H9 (cell line): ENCODE results near the gene INPP5B. TPM values are rescaled to one million over a fixed set of nuclear protein-coding genes. Genes with fewer than 3 reads are reported as not detected.

Experiments
- DNase-seq: peaks from one replicate; pipeline ENCODE4 v3.0.0-alpha.2; 2017
- H2AFZ ChIP-seq: one replicate; pipeline ENCODE4 v1.6.1; 2013; ENCODE audit warnings: mild to moderate bottlenecking, low read length, control low read depth, moderate library complexity
- H2AK5ac ChIP-seq: 2 replicates; pipeline ENCODE4 v1.6.1; 2013; ENCODE audit warnings: low read length, control low read depth, mixed read lengths; ENCODE audit not compliant: insufficient read length
- H2BK120ac ChIP-seq: one replicate; pipeline ENCODE4 v1.6.1; 2013; ENCODE audit warnings: low read depth, mild to moderate bottlenecking, low read length, control low read depth, inconsistent platforms; ENCODE audit not compliant: poor library complexity, severe bottlenecking
- H2BK12ac ChIP-seq: 2 replicates; pipeline ENCODE4 v1.6.1; 2013; ENCODE audit warnings: low read length, control low read depth, mixed read lengths, low read depth; ENCODE audit not compliant: insufficient read length
- H2BK15ac ChIP-seq: 2 replicates; pipeline ENCODE4 v1.6.1; 2013; ENCODE audit warnings: low read depth, low read length, control low read depth
- H2BK20ac ChIP-seq: one replicate; pipeline ENCODE4 v1.6.1; 2013; ENCODE audit warnings: low read depth, mild to moderate bottlenecking, low read length, control low read depth, inconsistent platforms; ENCODE audit not compliant: poor library complexity, severe bottlenecking
- H2BK5ac ChIP-seq: 2 replicates; pipeline ENCODE4 v1.6.1; 2013; ENCODE audit warnings: low read length, control low read depth, mixed read lengths; ENCODE audit not compliant: insufficient read length
- H3K14ac ChIP-seq: 2 replicates; pipeline ENCODE4 v1.6.1; 2013; ENCODE audit warnings: low read length, control low read depth; ENCODE audit not compliant: insufficient read depth
- H3K18ac ChIP-seq: 2 replicates; pipeline ENCODE4 v1.6.1; 2013; ENCODE audit warnings: low read depth, mild to moderate bottlenecking, mixed read lengths, low read length, control low read depth; ENCODE audit not compliant: insufficient read length
- H3K23ac ChIP-seq: 2 replicates; pipeline ENCODE4 v1.6.1; 2013; ENCODE audit warnings: low read length, control low read depth, mixed read lengths, low read depth; ENCODE audit not compliant: insufficient read length
- H3K23me2 ChIP-seq: 2 replicates; pipeline ENCODE4 v1.6.1; 2013; ENCODE audit warnings: low read depth, mild to moderate bottlenecking, mixed read lengths, low read length, control low read depth; ENCODE audit not compliant: insufficient read length, poor library complexity, severe bottlenecking
- H3K27ac ChIP-seq: 2 replicates; pipeline ENCODE4 v1.5.1; 2013; ENCODE audit warnings: low read length, control low read depth, mixed read lengths, low read depth; ENCODE audit not compliant: insufficient read length
- H3K27me3 ChIP-seq: 2 replicates; pipeline ENCODE4 v1.6.1; 2013; ENCODE audit warnings: low read length, control low read depth, inconsistent platforms; ENCODE audit not compliant: insufficient read depth
- H3K4ac ChIP-seq: 2 replicates; pipeline ENCODE4 v1.6.1; 2013; ENCODE audit warnings: low read depth, mild to moderate bottlenecking, control low read depth, inconsistent platforms, low read length, moderate library complexity
- H3K4me1 ChIP-seq: 2 replicates; pipeline ENCODE4 v1.6.1; 2013; ENCODE audit warnings: low read length, control low read depth, inconsistent platforms; ENCODE audit not compliant: insufficient read depth
- H3K4me2 ChIP-seq: 2 replicates; pipeline ENCODE4 v1.6.1; 2013; ENCODE audit warnings: low read length, control low read depth, mixed read lengths; ENCODE audit not compliant: insufficient read length, insufficient read depth
- H3K56ac ChIP-seq: 2 replicates; pipeline ENCODE4 v1.6.1; 2013; ENCODE audit warnings: low read depth, mild to moderate bottlenecking, mixed read lengths, low read length, control low read depth; ENCODE audit not compliant: insufficient read length
- H3K79me1 ChIP-seq: 2 replicates; pipeline ENCODE4 v1.6.1; 2013; ENCODE audit warnings: low read depth, mild to moderate bottlenecking, moderate library complexity, low read length, control low read depth, inconsistent platforms; ENCODE audit not compliant: insufficient read depth, poor library complexity, severe bottlenecking
- H3K79me2 ChIP-seq: 2 replicates; pipeline ENCODE4 v1.6.1; 2013; ENCODE audit warnings: low read length, control low read depth, inconsistent platforms; ENCODE audit not compliant: insufficient read depth
- H3K9ac ChIP-seq: 2 replicates; pipeline ENCODE4 v1.6.1; 2013; ENCODE audit warnings: low read length, control low read depth, mixed read lengths; ENCODE audit not compliant: insufficient read length; ENCODE audit errors: extremely low read depth
- H3K9me3 ChIP-seq: one replicate; pipeline ENCODE4 v1.6.1; 2013; ENCODE audit warnings: low read depth, low read length, inconsistent platforms; ENCODE audit not compliant: control insufficient read depth
- H3T11ph ChIP-seq: one replicate; pipeline ENCODE4 v1.6.1; 2013; ENCODE audit warnings: mild to moderate bottlenecking, low read length, control low read depth, inconsistent platforms
- H4K20me1 ChIP-seq: one replicate; pipeline ENCODE4 v1.6.1; 2013; ENCODE audit not compliant: control insufficient read depth, insufficient read length, insufficient read depth
- H4K5ac ChIP-seq: 2 replicates; pipeline ENCODE4 v1.6.1; 2013; ENCODE audit warnings: low read depth, mild to moderate bottlenecking, mixed read lengths, low read length, control low read depth; ENCODE audit not compliant: insufficient read length
- H4K8ac ChIP-seq: replicated peaks from 2 replicates; pipeline ENCODE4 v1.6.1; 2013; ENCODE audit warnings: low read length, control low read depth, mixed read lengths, low read depth; ENCODE audit not compliant: insufficient read length
- H4K91ac ChIP-seq: 2 replicates; pipeline ENCODE4 v1.6.1; 2013; ENCODE audit warnings: low read depth, mild to moderate bottlenecking, moderate library complexity, mixed read lengths, low read length, control low read depth; ENCODE audit not compliant: insufficient read length
- H3K27ac Mint-ChIP-seq, 3 experiments: 2 replicates in 2 of 3; 3 replicates in 1 of 3; pipeline ENCODE4 v1.8.0; 2020 to 2021; ENCODE audit warnings: mixed read lengths in 3 of 3, mild to moderate bottlenecking in 1 of 3, moderate library complexity in 1 of 3
- H3K27me3 Mint-ChIP-seq: 2 replicates; pipeline ENCODE4 v1.8.0; 2021; ENCODE audit warnings: low read depth, mild to moderate bottlenecking, moderate library complexity, mixed read lengths
- H3K36me3 Mint-ChIP-seq, 3 experiments: 2 replicates in 2 of 3; 3 replicates in 1 of 3; pipeline ENCODE4 v1.8.0; 2020 to 2021; ENCODE audit warnings: low read depth in 3 of 3, mixed read lengths in 3 of 3; ENCODE audit not compliant: insufficient read depth in 1 of 3
- H3K4me1 Mint-ChIP-seq, 2 experiments: 2 replicates each; pipeline ENCODE4 v1.8.0; 2020; ENCODE audit warnings: mixed read lengths in 2 of 2
- H3K4me3 Mint-ChIP-seq, 2 experiments: 2 replicates in 1 of 2; 3 replicates in 1 of 2; pipeline ENCODE4 v1.8.0; 2020 to 2021; ENCODE audit warnings: mild to moderate bottlenecking in 2 of 2, mixed read lengths in 2 of 2, moderate library complexity in 1 of 2
- H3K9me3 Mint-ChIP-seq, 2 experiments: 2 replicates in 1 of 2; 3 replicates in 1 of 2; pipeline ENCODE4 v1.8.0; 2020; ENCODE audit warnings: mild to moderate bottlenecking in 2 of 2, mixed read lengths in 2 of 2, moderate library complexity in 1 of 2
- WGBS: extraction: QIAGEN DNeasy Blood & Tissue Kit; methylation state at CpG from one replicate; pipeline ENCODE4 v1.1.7; 2013; ENCODE audit warnings: missing lambda C conversion rate, low lambda C conversion rate, mixed read lengths; ENCODE audit not compliant: insufficient read length; ENCODE audit errors: extremely low coverage; 5-methylcytosine and 5-hydroxymethylcytosine counted together
- total RNA-seq: library from RNA; stranded (reverse); gene quantifications from 2 replicates; pipeline ENCODE4 v1.2.1, GENCODE V29; 2021
- TF ChIP-seq, protein P1 (sequence below): fragments of 200-600 bp; sonication (generic); conservative IDR thresholded peaks from 3 replicates; pipeline ENCODE4 v1.8.0; 2021; ENCODE audit warnings: antibody characterized with exemption, mild to moderate bottlenecking

The INPP5B gene
- total RNA-seq, 1 experiment from 2014 or later: 28.2 TPM

DNA sequence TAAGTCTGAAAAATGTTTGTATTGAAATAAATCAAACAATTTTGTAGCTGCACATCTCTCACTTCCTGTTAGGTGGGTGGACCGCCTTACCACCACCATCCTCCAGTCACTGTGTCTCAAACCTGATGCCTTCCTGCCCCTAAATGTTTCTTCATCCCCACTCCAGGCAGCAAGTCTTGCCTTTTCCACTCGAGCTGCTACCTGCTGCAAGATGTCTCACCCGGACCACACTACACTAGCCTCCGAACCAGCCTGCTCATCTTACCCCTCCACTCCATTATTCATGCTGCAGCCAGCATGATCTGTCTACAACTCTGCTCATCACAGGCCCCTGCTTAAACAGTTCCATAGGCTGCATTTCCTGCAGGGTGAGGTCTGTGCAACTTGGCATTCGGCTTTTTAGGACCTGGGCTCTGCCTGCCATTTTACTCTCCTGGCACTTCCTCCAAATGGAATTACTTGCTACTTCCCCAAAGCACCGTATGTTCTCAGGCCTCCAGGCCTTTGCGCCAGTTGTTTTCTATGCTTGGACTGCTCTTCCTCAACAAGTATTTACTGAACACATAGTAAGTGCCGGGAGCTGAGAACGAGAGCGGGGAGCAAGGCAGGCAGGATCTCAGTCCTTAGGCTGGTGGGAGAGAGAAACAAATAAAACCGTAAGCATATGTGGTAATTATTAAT lies 48.2 kb upstream of the INPP5B start:
- no peak overlapping the region for H3T11ph ChIP-seq
- no CpG with 5 or more reads among the region's 11 CpGs for WGBS
- H3K79me2 ChIP-seq: no peaks in the 10 kb centered on the region
- H2BK12ac ChIP-seq: no peak overlapping the region
- Mint-ChIP-seq H3K36me3 (peaks cover 16 to 35% (median 32%) of the 10 kb centered on the region in 3 experiments), H3K27me3 (no peaks in the 10 kb centered on the region), H3K9me3 (no peaks in the 10 kb centered on the region; a peak in 1 of 5 replicates), H3K4me3 (peak overlapping the region; percentile 65 to 73), H3K4me1 (peaks cover 23 to 36% of the 10 kb centered on the region in 2 experiments), H3K27ac (peak overlapping the region; percentile 41 to 80 (median 73))
- TF ChIP-seq, protein P1, sequence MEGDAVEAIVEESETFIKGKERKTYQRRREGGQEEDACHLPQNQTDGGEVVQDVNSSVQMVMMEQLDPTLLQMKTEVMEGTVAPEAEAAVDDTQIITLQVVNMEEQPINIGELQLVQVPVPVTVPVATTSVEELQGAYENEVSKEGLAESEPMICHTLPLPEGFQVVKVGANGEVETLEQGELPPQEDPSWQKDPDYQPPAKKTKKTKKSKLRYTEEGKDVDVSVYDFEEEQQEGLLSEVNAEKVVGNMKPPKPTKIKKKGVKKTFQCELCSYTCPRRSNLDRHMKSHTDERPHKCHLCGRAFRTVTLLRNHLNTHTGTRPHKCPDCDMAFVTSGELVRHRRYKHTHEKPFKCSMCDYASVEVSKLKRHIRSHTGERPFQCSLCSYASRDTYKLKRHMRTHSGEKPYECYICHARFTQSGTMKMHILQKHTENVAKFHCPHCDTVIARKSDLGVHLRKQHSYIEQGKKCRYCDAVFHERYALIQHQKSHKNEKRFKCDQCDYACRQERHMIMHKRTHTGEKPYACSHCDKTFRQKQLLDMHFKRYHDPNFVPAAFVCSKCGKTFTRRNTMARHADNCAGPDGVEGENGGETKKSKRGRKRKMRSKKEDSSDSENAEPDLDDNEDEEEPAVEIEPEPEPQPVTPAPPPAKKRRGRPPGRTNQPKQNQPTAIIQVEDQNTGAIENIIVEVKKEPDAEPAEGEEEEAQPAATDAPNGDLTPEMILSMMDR: no peak
- H4K20me1 ChIP-seq: no peaks in the 10 kb centered on the region
- no peaks in the 10 kb centered on the region for H3K79me1 ChIP-seq
- H3K27me3 ChIP-seq: no peaks in the 10 kb centered on the region
- peak overlapping the region; percentile 83 for H2BK5ac ChIP-seq
- H3K9me3 ChIP-seq: no peaks in the 10 kb centered on the region
- peaks cover 13% of the 10 kb centered on the region for H3K23me2 ChIP-seq
- H3K23ac ChIP-seq: no peak overlapping the region
- peaks cover 17% of the 10 kb centered on the region for H3K4me1 ChIP-seq
- H2BK15ac ChIP-seq: 0 out of 2 replicates have a peak overlapping the region, but pooled peaks have one; percentile 32
- peak overlapping the region; percentile 20 for H3K27ac ChIP-seq
- H4K91ac ChIP-seq: no peak overlapping the region
- H2AK5ac ChIP-seq: no peak overlapping the region
- H4K8ac ChIP-seq: peak overlapping the region; percentile 72
- H2BK120ac ChIP-seq: no peak overlapping the region
- H2AFZ ChIP-seq: no peak overlapping the region
- peak overlapping the region; percentile 31 for H3K4me2 ChIP-seq
- no peak overlapping the region for H2BK20ac ChIP-seq
- no peak for DNase-seq
- peak overlapping the region; percentile 78 for H3K18ac ChIP-seq
- H3K9ac ChIP-seq: peak overlapping the region; percentile 52
- no peak overlapping the region; the same call in 1 of the 2 replicates for H3K4ac ChIP-seq
- H4K5ac ChIP-seq: peak overlapping the region; percentile 76
- H3K14ac ChIP-seq: peak overlapping the region; percentile 73
- H3K56ac ChIP-seq: no peak overlapping the region
